HG02763 (cell line): ENCODE measurements around the gene TLCD4.
"Not testable (repeated sequence)": the region's sequence is repeated elsewhere in the genome, so short reads cannot be mapped to it uniquely, and the experiment has no call there.

Experiments used
- ATAC-seq: cut with Tn5 transposase; IDR thresholded peaks from one replicate; pipeline ENCODE4 v1.9.1; 2021; ENCODE audit warnings: mild to moderate bottlenecking, moderate library complexity; ENCODE audit not compliant: unreplicated experiment

Gene TLCD4

GRCh38 chr1:95145493-95145892, 28.3 kb downstream of the TLCD4 start:
- ATAC-seq, result no peak

- no peak for ATAC-seq
These were observed 29.5 kb downstream of the TLCD4 start for GRCh38 chr1:95146637-95147036.

- no peak for ATAC-seq
These were observed 36.9 kb downstream of the TLCD4 start for GRCh38 chr1:95154096-95154495.

GRCh38 chr1:95165569-95165968, 48.4 kb downstream of the TLCD4 start:
- ATAC-seq, result not testable (repeated sequence)
